K562 (cell line): ENCODE results near the gene EPM2A. TPM values are rescaled to one million over a fixed set of nuclear protein-coding genes. Genes with fewer than 3 reads are reported as not detected.
A peak's percentile ranks its signal among the peaks of the same experiment; 100 is the strongest.

Experiments
- ATAC-seq: fragments of 200-7000 bp; cut with Tn5 transposase; 3 replicates; pipeline ENCODE4 v1.9.1; 2020; ENCODE audit warnings: moderate library complexity
- BruUV-seq: library from RNA; stranded (reverse); fragments of 400-500 nt; replicated peaks from 2 replicates; lab custom pipeline; 2021; lab: Mats Ljungman, UMichigan
- CTCF ChIA-PET: fragments of 300-600 bp; formaldehyde crosslinking; extraction: SDS; loops from one replicate; lab custom pipeline; 2021; ENCODE audit warnings: low intra/inter-chr PET ratio; lab: Yijun Ruan, JAX
- POLR2A ChIA-PET: fragments of 300-600, 350-650 bp; sonication (Branson Sonifier 250); formaldehyde crosslinking; extraction: SDS; loops from one replicate; lab custom pipeline; 2021; ENCODE audit warnings: antibody characterized with exemption, inconsistent platforms; lab: Yijun Ruan, JAX
- DNase-seq, 4 experiments: peaks; one replicate each; pipeline versions ENCODE4 v3.0.0 to v3.0.0-alpha.2; 2011 to 2018; ENCODE audit warnings: low spot score in 3 of 4, mixed read lengths in 3 of 4; ENCODE audit errors: extremely low read depth in 1 of 4
- FAIRE-seq: peaks from 2 replicates; lab custom pipeline; 2011; peaks lifted over from hg19 to GRCh38; lab: Jason Lieb, UNC
- H2AFZ ChIP-seq: 2 replicates; pipeline ENCODE4 v1.6.0; 2011; ENCODE audit warnings: low read depth, low read length, control low read depth, inconsistent platforms
- H3K27ac ChIP-seq: fragments of 200-600 bp; 3 replicates; pipeline ENCODE4 v1.8.0; 2011; ENCODE audit warnings: low read depth, mild to moderate bottlenecking, control low read depth, inconsistent platforms, low read length, moderate library complexity, mixed read lengths; ENCODE audit errors: extremely low read depth
- H3K27me3 ChIP-seq, 2 experiments: fragments of 300-600 bp in 1 of 2; 2 replicates in 1 of 2; 3 replicates in 1 of 2; pipeline versions ENCODE4 v1.6.0 to v1.8.0; 2011; ENCODE audit warnings: inconsistent platforms in 2 of 2, low read length in 2 of 2, mild to moderate bottlenecking in 1 of 2, mixed read lengths in 1 of 2, moderate library complexity in 1 of 2; ENCODE audit not compliant: control insufficient read depth in 2 of 2, insufficient read depth in 2 of 2
- H3K36me3 ChIP-seq: fragments of 300-600 bp; 3 replicates; pipeline ENCODE4 v1.8.0; 2011; ENCODE audit warnings: mild to moderate bottlenecking, low read length, inconsistent platforms; ENCODE audit not compliant: control insufficient read depth, insufficient read depth
- H3K4me1 ChIP-seq, 2 experiments: fragments of 200-600 bp in 1 of 2; replicated peaks in 1 of 2; 2 replicates in 1 of 2; 3 replicates in 1 of 2; pipeline versions ENCODE4 v1.5.1 to v1.8.0; 2011; ENCODE audit warnings: inconsistent platforms in 2 of 2, low read length in 2 of 2, mild to moderate bottlenecking in 1 of 2, mixed read lengths in 1 of 2, moderate library complexity in 1 of 2; ENCODE audit not compliant: control insufficient read depth in 2 of 2, insufficient read depth in 2 of 2
- H3K4me2 ChIP-seq: 2 replicates; pipeline ENCODE4 v1.6.1; 2011; ENCODE audit warnings: low read length, control low read depth, inconsistent platforms, mixed read lengths; ENCODE audit not compliant: insufficient read depth
- H3K4me3 ChIP-seq: fragments of 200-600 bp; sonication (generic), shearing (Covaris generic); 2 replicates; pipeline ENCODE4 v1.5.1; 2016; ENCODE audit warnings: control low read depth, inconsistent platforms
- H3K79me2 ChIP-seq: fragments of 200-600 bp; 3 replicates; pipeline ENCODE4 v1.8.0; 2011; ENCODE audit warnings: low read length, inconsistent platforms; ENCODE audit not compliant: control insufficient read depth, insufficient read depth
- H3K9ac ChIP-seq, 2 experiments: 2 replicates each; pipeline versions ENCODE4 v1.6.0 to v1.6.1; 2011; ENCODE audit warnings: low read depth in 2 of 2, low read length in 2 of 2, control low read depth in 1 of 2, inconsistent platforms in 1 of 2, mild to moderate bottlenecking in 1 of 2, mixed read lengths in 1 of 2; ENCODE audit not compliant: insufficient read depth in 1 of 2
- H3K9me1 ChIP-seq: one replicate; pipeline ENCODE4 v1.6.0; 2011; ENCODE audit warnings: inconsistent platforms, mild to moderate bottlenecking, low read length, moderate library complexity; ENCODE audit not compliant: control insufficient read depth, insufficient read depth
- H3K9me3 ChIP-seq: replicated peaks from 2 replicates; pipeline ENCODE4 v1.5.1; 2011; ENCODE audit warnings: low read depth, low read length, inconsistent platforms; ENCODE audit not compliant: control insufficient read depth, insufficient read depth
- H4K20me1 ChIP-seq: replicated peaks from 2 replicates; pipeline ENCODE4 v1.6.1; 2011; ENCODE audit warnings: low read length, inconsistent platforms, mixed read lengths; ENCODE audit not compliant: control insufficient read depth, insufficient read depth
- CAMTA2 ChIP-seq: fragments of 250-450 bp; sonication (Bioruptor Pico); conservative IDR thresholded peaks from 2 replicates; pipeline ENCODE4 v1.5.1; 2022
- CC2D1A ChIP-seq: fragments of 450-650 bp; IDR thresholded peaks from 2 replicates; pipeline ENCODE4 v1.6.1; 2017; ENCODE audit warnings: mild to moderate bottlenecking
- CHAMP1 ChIP-seq: fragments of 450-650 bp; IDR thresholded peaks from 2 replicates; pipeline ENCODE4 v1.6.1; 2016; ENCODE audit warnings: mild to moderate bottlenecking
- CHD2 ChIP-seq: IDR thresholded peaks from 2 replicates; pipeline ENCODE4 v1.6.1; 2011; ENCODE audit warnings: low read depth, low read length
- ELK3 ChIP-seq: fragments of 450-650 bp; formaldehyde crosslinking; IDR thresholded peaks from 2 replicates; pipeline ENCODE4 v1.4.0; 2020; ENCODE audit warnings: mild to moderate bottlenecking
- GATAD2B ChIP-seq: fragments of 450-650 bp; IDR thresholded peaks from 2 replicates; pipeline ENCODE4 v1.6.1; 2017; ENCODE audit warnings: mild to moderate bottlenecking, borderline replicate concordance
- HDAC2 ChIP-seq: fragments of 450-650 bp; IDR thresholded peaks from 2 replicates; pipeline ENCODE4 v1.6.1; 2016; ENCODE audit warnings: mild to moderate bottlenecking
- HEY1 ChIP-seq: fragments of 250-450 bp; sonication (Bioruptor Pico); IDR thresholded peaks from 2 replicates; pipeline ENCODE4 v1.5.0; 2020; ENCODE audit warnings: mild to moderate bottlenecking, moderate library complexity, borderline replicate concordance
- KDM1A ChIP-seq, 2 experiments: fragments of 450-650 bp; IDR thresholded peaks; 2 replicates each; pipeline ENCODE4 v1.6.1; 2016; ENCODE audit warnings: mild to moderate bottlenecking in 2 of 2
- NFE2L1 ChIP-seq: fragments of 450-650 bp; IDR thresholded peaks from 2 replicates; pipeline ENCODE4 v1.6.1; 2016; ENCODE audit warnings: missing genetic modification characterization, low read depth, mild to moderate bottlenecking, missing compliant biosample characterization, moderate library complexity, borderline replicate concordance
- NR2C1 ChIP-seq, 2 experiments: fragments of 450-650 bp; IDR thresholded peaks; 2 replicates each; pipeline ENCODE4 v1.6.1; 2017; ENCODE audit warnings: mild to moderate bottlenecking in 2 of 2, antibody characterized with exemption in 1 of 2, inconsistent platforms in 1 of 2, missing compliant biosample characterization in 1 of 2, missing genetic modification characterization in 1 of 2
- TCF3 ChIP-seq: sonication (generic); formaldehyde crosslinking; IDR thresholded peaks from 2 replicates; pipeline ENCODE4 v1.4.0; 2020; ENCODE audit warnings: mild to moderate bottlenecking, missing genetic modification reagents
- ZNF431 ChIP-seq: sonication (generic); formaldehyde crosslinking; IDR thresholded peaks from 2 replicates; pipeline ENCODE4 v1.8.0; 2022; ENCODE audit warnings: mild to moderate bottlenecking, missing genetic modification reagents
- ZNF766 ChIP-seq: fragments of 200-800 bp; sonication (Bioruptor generic); conservative IDR thresholded peaks from 2 replicates; pipeline ENCODE4 v1.6.1; 2016; ENCODE audit warnings: missing genetic modification characterization, missing compliant biosample characterization
- WGBS: fragments of 100-300 bp; shearing (Covaris generic); methylation state at CpG from one replicate; pipeline ENCODE4 v1.1.6; 2016; ENCODE audit warnings: low coverage, mixed read lengths; ENCODE audit not compliant: insufficient coverage; ENCODE audit errors: missing lambda C conversion rate; 5-methylcytosine and 5-hydroxymethylcytosine counted together
- in situ Hi-C: fragments of 300-500 bp; cut with MboI; formaldehyde crosslinking; loops from 4 replicates; pipeline ENCODE4 v1.15.0; 2018; ENCODE audit warnings: inconsistent platforms, mixed read lengths
- intact Hi-C: fragments of 100-400 bp; cut with micrococcal nuclease; formaldehyde crosslinking; loops from 2 replicates; pipeline ENCODE4 v1.14.2; 2022
- polyA plus RNA-seq, 8 experiments: library from polyadenylated mRNA; depleted of rRNA in 4 of 8; stranded (reverse) in 5 of 8; unstranded in 3 of 8; fragments of >200 nt; fragmentation: Nextera tagmentation in 2 of 8; fragmentation: Illumina TruSeq in 1 of 8; extraction: Ambion mirVana in 2 of 8; extraction: Trizol in 1 of 8; gene quantifications; 2 replicates each; pipeline versions ENCODE4 v1.2.1 to v1.2.3, GENCODE V29; 2011 to 2014; ENCODE audit warnings: inconsistent platforms in 1 of 8, missing spikeins in 1 of 8
- total RNA-seq, 7 experiments: library from RNA; depleted of rRNA in 6 of 7; stranded (reverse); fragments of >200 nt in 6 of 7; fragmentation: Illumina TruSeq in 2 of 7; extraction: Trizol in 2 of 7; gene quantifications; 2 replicates each; pipeline versions ENCODE4 v1.2.1 to v1.2.3, GENCODE V29; 2011 to 2021; ENCODE audit warnings: low replicate concordance in 1 of 7
- TF ChIP-seq, protein P1 (sequence below): fragments of 450-650 bp; IDR thresholded peaks from 2 replicates; pipeline ENCODE4 v1.6.1; 2018; ENCODE audit warnings: mild to moderate bottlenecking, low read depth; ENCODE audit not compliant: partially characterized antibody

The EPM2A gene
- total and polyA plus RNA-seq, 9 of the 15 experiments (the other 6 are each of a cell fraction or from before 2014, with no cell fraction given), result 0.35 to 5.3 (median 2.5) TPM

DNA sequence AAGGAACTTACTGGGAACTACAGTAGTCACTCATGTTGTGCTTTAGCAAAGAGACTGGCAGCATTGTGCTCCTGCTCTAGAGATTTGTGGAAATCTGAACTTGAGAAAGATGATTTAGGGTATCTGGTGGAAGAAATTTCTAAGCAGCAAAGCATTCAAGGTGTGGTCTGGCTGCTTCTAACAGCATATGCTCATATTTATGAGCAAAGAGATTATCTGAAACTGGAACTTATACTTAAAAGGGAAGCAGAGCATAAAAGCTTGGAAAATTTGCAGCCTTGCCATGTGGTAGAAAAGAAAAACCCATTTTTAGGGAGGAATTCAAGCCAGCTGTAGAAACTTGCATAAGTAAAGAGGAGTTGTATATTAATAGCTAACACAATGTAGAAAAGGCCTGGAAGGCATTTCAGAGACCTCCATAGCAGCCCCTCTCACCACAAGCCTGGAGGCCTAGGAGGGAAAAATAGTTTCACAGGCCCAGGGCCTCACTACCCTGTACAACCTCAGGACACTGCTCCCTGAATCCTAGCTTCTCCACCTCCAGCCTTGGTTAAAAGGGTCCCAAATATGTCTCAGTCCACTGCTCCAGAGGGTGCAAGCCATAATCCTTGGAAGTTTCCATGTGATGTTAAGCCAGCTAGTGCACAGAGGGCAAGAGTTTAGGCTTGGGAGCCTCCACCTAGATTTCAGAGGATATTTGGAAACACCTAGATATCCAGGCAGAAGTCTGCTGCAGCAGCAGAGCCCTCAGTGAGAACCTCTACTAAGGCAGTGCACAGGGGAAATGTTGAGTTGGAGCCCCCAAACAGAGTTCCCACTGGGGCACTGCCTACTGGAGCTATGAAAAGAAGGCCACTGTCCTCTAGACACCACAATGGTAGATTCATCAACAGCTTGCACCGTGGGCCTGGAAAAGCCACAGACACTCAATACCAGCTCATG is 6.6 kb downstream of the EPM2A start (continued):
- TF ChIP-seq ELK3 (CRISPR knock-in tag) (no peak), GATAD2B (no peak), NR2C1 (IDR thresholded peaks at IDR 0.05) (no peak), NR2C1 (tag; IDR thresholded peaks at IDR 0.05) (no peak)

GRCh38 chr6:145727817-145728388 is 7.4 kb downstream of the EPM2A start:
- ATAC-seq (no peak), DNase-seq (no peak), FAIRE-seq (no peak)
- POLR2A ChIA-PET, result no interaction called here
- Histone ChIP-seq H3K4me3 (no peak overlapping the region), H4K20me1 (no peaks in the 10 kb centered on the region), H3K9ac (no peak overlapping the region), H3K27me3 (no peaks in the 10 kb centered on the region), H3K27ac (no peak overlapping the region), H3K4me2 (no peak overlapping the region), H2AFZ (no peak overlapping the region), H3K9me1 (no peaks in the 10 kb centered on the region), H3K4me1 (peaks cover 0 to 2% of the 10 kb centered on the region in 2 experiments; a peak in 1 of 5 replicates), H3K36me3 (no peaks in the 10 kb centered on the region), H3K9me3 (peaks cover 2% of the 10 kb centered on the region; the same call in 1 of the 2 replicates), H3K79me2 (no peaks in the 10 kb centered on the region)
- CTCF ChIA-PET, result no interaction called here
- in situ Hi-C loops (no loop called here), intact Hi-C loops (no loop called here)
- BruUV-seq, result no TSS peak
- 30% methylated on average over 5 of the region's 5 CpGs for WGBS
- TF ChIP-seq HDAC2 (no peak), KDM1A (IDR thresholded peaks at IDR 0.05) (no peak), NFE2L1 (tag) (no peak), CHD2 (no peak), CC2D1A (peak; percentile 59; the same call in 1 of the 2 replicates), ZNF766 (CRISPR knock-in tag) (no peak), CHAMP1 (0 out of 2 replicates have a peak, but pooled peaks have one; percentile 47), TCF3 (CRISPR knock-in tag) (no peak), ZNF431 (CRISPR knock-in tag) (peak; percentile 93), HEY1 (no peak), CAMTA2 (CRISPR knock-in tag) (no peak)
- TF ChIP-seq, protein P1, sequence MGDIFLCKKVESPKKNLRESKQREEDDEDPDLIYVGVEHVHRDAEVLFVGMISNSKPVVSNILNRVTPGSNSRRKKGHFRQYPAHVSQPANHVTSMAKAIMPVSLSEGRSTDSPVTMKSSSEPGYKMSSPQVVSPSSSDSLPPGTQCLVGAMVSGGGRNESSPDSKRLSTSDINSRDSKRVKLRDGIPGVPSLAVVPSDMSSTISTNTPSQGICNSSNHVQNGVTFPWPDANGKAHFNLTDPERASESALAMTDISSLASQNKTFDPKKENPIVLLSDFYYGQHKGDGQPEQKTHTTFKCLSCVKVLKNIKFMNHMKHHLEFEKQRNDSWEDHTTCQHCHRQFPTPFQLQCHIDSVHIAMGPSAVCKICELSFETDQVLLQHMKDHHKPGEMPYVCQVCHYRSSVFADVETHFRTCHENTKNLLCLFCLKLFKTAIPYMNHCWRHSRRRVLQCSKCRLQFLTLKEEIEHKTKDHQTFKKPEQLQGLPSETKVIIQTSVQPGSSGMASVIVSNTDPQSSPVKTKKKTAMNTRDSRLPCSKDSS, result peak; percentile 17
